Measurements from ENCODE around the gene SLC8B1.

SLC8B1 gene

DNA sequence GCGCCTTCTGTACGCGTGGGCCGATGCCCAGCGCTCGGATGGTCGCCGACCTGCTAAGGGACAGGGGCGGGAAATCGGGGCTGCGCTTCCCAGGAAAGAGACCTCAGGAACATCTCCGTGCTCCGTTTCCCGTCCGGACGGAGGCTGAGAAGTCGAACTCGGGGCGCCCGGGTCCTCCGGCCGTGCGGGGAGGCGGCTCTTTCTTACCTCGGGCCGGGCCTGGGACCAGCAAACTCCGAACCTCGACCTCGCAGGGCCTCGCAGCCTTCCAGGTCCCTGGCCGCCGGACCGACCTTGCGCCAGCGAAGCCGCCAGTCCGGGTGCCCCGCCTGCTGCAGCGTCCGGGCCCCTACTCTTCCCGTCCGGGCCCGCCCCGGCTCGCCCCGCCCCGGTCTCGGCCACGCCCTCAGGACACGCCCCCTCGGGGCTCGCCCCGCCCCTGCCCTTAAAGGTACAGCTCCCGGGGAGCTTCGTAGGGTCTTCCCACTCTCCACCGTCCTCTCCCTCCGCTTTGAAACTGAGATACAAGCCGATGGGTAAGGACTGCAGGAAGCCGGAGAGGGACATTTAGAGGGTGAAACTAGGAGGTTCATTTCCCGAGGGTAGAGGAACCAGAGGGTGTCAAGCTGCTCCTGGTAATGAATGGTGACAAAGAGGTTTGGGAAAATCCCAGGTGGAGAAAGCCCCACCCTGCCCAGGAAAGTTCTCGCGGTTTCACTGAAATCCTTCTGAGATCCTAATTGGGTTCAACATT lies at the start of gene SLC8B1:
TSS of gene SLC8B1 (minus strand) at position 324 of the 754 bp plus-strand sequence. CDS start 2,231 bp downstream, outside the sequence.
- peak; percentile 93 for DNase-seq (ENCODE audit: low read depth)

GRCh38 chr12:113382206-113382605 lies 47.3 kb upstream of the SLC8B1 start:
- no peak for DNase-seq (ENCODE audit: low read depth)

GRCh38 chr12:113381220-113381619 lies 46.3 kb upstream of the SLC8B1 start:
- DNase-seq (ENCODE audit: low read depth), result no peak

- no peak for DNase-seq (ENCODE audit: low read depth)
Observed at GRCh38 chr12:113378291-113378690, 43.4 kb upstream of the SLC8B1 start.

- DNase-seq (ENCODE audit: low read depth), result no peak
Observed at GRCh38 chr12:113374823-113375428, 40.0 kb upstream of the SLC8B1 start.

DNA sequence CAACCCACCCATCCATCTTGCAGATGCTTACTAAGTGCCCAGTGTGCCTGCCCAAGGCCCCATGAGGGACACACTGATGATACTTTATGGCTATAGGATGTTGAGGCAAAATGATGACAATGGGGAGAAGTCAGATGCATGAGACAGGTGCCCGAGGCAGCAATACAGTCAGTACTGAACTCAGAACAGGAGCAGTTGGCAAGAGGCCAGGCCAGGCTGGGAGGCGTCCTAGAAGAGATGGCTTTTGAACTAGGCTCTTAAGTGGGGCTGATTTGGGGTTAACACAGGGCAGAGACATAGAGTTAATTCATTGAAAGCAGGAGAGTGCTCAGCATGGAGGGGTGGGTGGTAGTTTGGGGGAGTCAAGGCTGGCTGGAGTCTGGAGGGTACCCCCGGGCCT lies 39.1 kb upstream of the SLC8B1 start:
- no peak for DNase-seq (ENCODE audit: low read depth)

DNA sequence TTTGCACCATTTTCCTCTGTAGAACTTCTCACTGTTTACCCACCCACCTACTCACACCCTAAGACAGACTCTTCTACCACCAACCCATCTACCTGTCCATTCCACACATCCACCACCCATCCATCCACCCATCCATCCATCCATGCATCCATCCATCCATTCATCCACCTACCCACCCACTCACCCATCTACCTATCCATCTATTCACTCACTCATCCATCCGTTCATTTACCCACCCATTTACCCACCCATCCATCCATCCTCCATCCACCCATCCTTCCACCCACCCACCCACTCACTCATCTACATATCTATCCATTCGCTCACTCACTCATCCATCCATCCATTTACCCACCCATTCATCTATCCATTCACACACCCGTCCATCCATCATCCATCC lies 38.5 kb upstream of the SLC8B1 start:
- no peak for DNase-seq (ENCODE audit: low read depth)

DNA sequence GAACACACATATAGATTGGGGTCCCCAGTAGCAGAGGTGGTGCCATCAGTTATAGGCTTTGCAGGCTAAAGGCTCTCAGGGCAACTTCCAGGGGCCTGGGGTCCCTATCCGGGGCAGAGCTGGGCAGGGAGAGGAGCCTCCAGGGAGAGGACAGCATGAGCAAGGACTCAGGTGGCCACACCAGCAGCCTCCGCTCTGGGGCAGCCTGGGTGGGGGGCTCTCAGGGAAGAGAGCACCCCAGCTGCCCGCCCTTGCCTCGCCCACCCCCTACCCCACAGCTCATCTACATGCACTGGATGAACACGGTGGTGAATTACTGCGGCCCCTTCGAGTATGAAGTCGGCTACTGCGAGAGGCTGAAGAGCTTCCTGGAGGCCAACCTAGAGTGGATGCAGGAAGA lies 37.5 kb upstream of the SLC8B1 start:
- DNase-seq (ENCODE audit: low read depth), result no peak

GRCh38 chr12:113371808-113372207 lies 36.9 kb upstream of the SLC8B1 start:
- no peak for DNase-seq (ENCODE audit: low read depth)

DNA sequence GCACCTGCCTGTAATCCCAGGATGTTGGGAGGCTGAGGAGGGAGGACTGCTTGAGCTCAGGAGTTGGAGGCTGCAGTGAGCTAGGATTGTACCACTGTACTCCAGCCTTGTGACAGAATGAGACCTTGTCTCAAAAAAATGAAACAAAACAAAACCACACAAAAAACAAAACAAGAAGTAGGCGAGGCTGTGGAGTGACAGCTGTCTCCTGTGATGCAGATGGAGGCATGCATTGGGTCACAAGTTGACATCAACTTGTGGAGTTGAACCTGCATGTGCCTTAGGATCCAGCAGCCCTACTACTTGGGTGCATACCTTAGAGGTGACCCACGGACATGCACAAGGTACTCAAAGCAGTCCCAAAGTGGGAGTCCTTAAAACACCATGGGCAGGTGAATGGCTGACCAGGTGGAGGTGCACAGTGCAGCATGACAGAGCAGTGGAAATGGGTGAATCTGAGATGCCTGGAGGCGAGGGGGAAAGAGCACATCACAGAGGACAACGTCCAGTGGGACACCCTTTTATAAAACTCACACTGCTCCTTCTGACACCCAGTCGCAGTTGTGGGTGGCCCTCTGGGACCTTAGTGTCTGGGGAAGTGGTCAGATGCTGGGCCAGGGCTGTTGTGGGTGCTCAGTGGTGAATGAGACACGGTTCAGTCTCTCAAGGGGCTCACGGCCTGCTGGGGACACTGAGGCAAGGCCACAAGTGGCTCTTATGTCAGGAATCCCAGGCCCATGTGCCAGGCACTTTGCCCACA lies 36.2 kb upstream of the SLC8B1 start:
- no peak for DNase-seq (ENCODE audit: low read depth)

GRCh38 chr12:113369391-113369985 lies 34.6 kb upstream of the SLC8B1 start:
- DNase-seq (ENCODE audit: low read depth), result no peak

- DNase-seq (ENCODE audit: low read depth), result no peak
Observed at GRCh38 chr12:113368331-113368730, 33.4 kb upstream of the SLC8B1 start.

- no peak for DNase-seq (ENCODE audit: low read depth)
Observed at GRCh38 chr12:113366827-113367226, 31.9 kb upstream of the SLC8B1 start.

- no peak for DNase-seq (ENCODE audit: low read depth)
Observed at GRCh38 chr12:113365639-113366395, 30.9 kb upstream of the SLC8B1 start.

- no peak for DNase-seq (ENCODE audit: low read depth)
Observed at GRCh38 chr12:113364698-113365097, 29.8 kb upstream of the SLC8B1 start.

GRCh38 chr12:113361574-113362370 lies 26.9 kb upstream of the SLC8B1 start:
- no peak for DNase-seq (ENCODE audit: low read depth)

DNA sequence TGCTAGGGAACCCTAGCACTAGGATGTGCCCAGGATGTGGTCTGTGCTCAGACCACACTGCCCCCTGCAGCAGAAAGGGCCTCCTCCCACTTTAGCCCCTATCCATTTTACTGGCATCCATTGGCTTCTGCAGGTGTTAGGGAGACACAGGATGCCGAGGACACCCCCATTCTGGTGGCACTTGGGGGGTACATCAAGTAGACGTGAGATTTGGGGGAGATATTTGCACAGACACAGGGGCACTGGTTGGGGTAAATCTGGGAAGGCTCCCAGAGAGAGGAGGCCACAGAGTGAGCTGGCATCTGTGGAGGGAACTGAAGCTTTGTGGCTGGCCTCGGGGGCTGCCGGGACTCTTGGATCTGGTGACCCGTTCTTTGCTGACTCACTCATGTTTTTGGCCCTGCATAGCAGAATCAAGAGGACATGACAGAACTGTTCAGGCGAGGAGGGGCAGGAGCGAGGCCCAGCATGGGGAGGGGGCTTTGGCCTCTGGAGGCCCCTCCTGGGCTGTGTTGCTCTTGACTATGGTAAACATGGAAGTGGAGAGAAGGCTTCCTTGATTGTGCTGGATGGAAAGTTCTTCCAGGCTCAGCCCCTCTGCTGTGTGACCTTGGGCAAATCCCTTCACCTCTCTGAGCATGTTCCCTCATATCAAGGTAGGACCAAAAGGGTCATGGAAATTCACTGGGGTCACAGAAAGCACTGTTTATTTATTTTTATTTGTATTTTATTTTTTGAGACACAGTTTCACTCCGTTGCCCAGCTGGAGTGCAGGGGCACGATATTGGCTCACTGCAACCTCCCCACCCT lies 25.2 kb upstream of the SLC8B1 start:
- no peak for DNase-seq (ENCODE audit: low read depth)

DNA sequence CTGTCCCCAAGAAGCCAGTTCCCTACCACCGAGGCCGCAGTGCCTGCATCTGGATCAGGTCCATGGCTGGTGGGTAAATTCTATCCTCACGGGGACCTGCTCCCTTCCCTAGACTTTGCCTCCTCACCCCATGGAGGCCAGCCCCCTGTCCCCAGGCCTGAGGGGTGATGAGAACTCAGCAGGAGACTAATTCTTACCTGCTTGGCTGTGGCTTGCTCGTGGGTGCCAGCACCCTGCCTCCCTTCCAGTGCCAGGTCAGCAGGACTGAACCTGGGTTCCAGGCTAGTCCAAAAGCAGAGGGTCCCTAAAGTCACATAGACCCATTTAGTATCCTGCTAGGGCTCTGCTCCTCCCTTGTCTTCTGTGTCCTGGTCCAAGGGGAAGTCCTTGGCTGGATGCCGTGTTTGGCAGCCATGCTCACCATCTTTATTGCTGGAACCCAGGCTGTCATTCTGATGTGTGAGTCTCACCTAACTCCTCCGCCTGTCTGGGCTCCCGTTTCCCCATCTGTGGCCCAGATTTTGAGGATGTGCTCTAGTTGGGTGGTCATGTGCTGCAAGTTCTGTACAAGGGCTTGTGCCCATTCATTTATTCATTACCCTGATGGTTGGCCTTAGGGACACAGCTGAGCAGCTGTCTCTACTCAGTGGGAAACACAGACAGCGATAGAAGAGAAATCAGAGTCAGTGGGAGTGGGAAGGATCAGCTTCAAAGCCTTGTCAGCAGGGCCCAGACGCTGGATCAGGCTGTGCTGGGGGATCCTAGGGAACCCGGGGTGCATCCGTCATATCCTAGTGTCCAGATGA lies 24.4 kb upstream of the SLC8B1 start:
- DNase-seq (ENCODE audit: low read depth), result no peak

GRCh38 chr12:113358381-113359132 lies 23.6 kb upstream of the SLC8B1 start, which contains the start of gene PLBD2:
TSS of gene PLBD2 (plus strand) at chr12:113358587. CDS start at chr12:113358601, 14 bp downstream.
- peak; percentile 83 for DNase-seq (ENCODE audit: low read depth)
